MM.1S (cell line): ENCODE data around the gene PLA2G12B.

ENCODE experiments used
- DNase-seq: peaks from one replicate; pipeline ENCODE4 v3.0.0-alpha.2; 2015
- H2AFZ ChIP-seq: fragments of 300-600 bp; sonication (generic); 2 replicates; pipeline ENCODE4 v1.6.0; 2016; ENCODE audit warnings: antibody characterized with exemption, low read length
- H3F3A ChIP-seq: fragments of 300-600 bp; sonication (generic); 2 replicates; pipeline ENCODE4 v1.6.1; 2016; ENCODE audit warnings: mild to moderate bottlenecking, antibody characterized with exemption, low read length, moderate library complexity, mixed read lengths; ENCODE audit not compliant: insufficient read depth
- H3K27ac ChIP-seq: fragments of 300-600 bp; sonication (generic); 2 replicates; pipeline ENCODE4 v1.5.1; 2016; ENCODE audit warnings: mild to moderate bottlenecking, low read length
- H3K27me3 ChIP-seq: fragments of 300-600 bp; sonication (generic); replicated peaks from 2 replicates; pipeline ENCODE4 v1.6.0; 2016; ENCODE audit warnings: low read length; ENCODE audit not compliant: insufficient read depth
- H3K36me3 ChIP-seq: fragments of 300-600 bp; sonication (generic); replicated peaks from 2 replicates; pipeline ENCODE4 v1.6.1; 2016; ENCODE audit warnings: mild to moderate bottlenecking, low read length, mixed read lengths; ENCODE audit not compliant: insufficient read depth
- H3K4me1 ChIP-seq: fragments of 300-600 bp; sonication (generic); 2 replicates; pipeline ENCODE4 v1.6.1; 2016; ENCODE audit warnings: low read length, mixed read lengths
- H3K4me2 ChIP-seq: fragments of 300-600 bp; sonication (generic); 2 replicates; pipeline ENCODE4 v1.6.0; 2016; ENCODE audit warnings: low read depth, low read length
- H3K4me3 ChIP-seq: fragments of 300-600 bp; sonication (generic); 2 replicates; pipeline ENCODE4 v1.5.1; 2016; ENCODE audit warnings: low read length, mixed read lengths
- H3K79me2 ChIP-seq: fragments of 300-600 bp; sonication (generic); 2 replicates; pipeline ENCODE4 v1.6.1; 2016; ENCODE audit warnings: mixed run types, low read length, mixed read lengths
- H3K9ac ChIP-seq: fragments of 300-600 bp; sonication (generic); 2 replicates; pipeline ENCODE4 v1.6.1; 2016; ENCODE audit warnings: low read length, mixed read lengths
- H3K9me2 ChIP-seq: fragments of 300-600 bp; sonication (generic); replicated peaks from 2 replicates; pipeline ENCODE4 v1.6.1; 2016; ENCODE audit warnings: mild to moderate bottlenecking, low read length, mixed read lengths; ENCODE audit not compliant: insufficient read depth
- H3K9me3 ChIP-seq: fragments of 300-600 bp; sonication (generic); replicated peaks from 2 replicates; pipeline ENCODE4 v1.6.1; 2016; ENCODE audit warnings: mild to moderate bottlenecking, low read length, mixed read lengths; ENCODE audit not compliant: insufficient read depth
- H4K20me1 ChIP-seq: fragments of 300-600 bp; sonication (generic); 2 replicates; pipeline ENCODE4 v1.6.1; 2016; ENCODE audit warnings: mild to moderate bottlenecking, low read length, moderate library complexity, mixed read lengths; ENCODE audit not compliant: insufficient read depth
- CTCF ChIP-seq: fragments of 300-600 bp; sonication (generic); IDR thresholded peaks from 2 replicates; pipeline ENCODE4 v1.5.1; 2016; ENCODE audit warnings: antibody characterized with exemption, low read length, mixed read lengths
- EZH2 ChIP-seq: fragments of 300-600 bp; sonication (generic); optimal IDR thresholded peaks from 2 replicates; pipeline ENCODE3; 2017; ENCODE audit warnings: low read depth, mild to moderate bottlenecking, antibody characterized with exemption, low read length, mixed read lengths
- EZH2phosphoT487 ChIP-seq: fragments of 300-600 bp; sonication (generic); IDR thresholded peaks from 2 replicates; pipeline ENCODE4 v1.6.1; 2018; ENCODE audit warnings: antibody characterized with exemption, low read length

Gene PLA2G12B

DNA sequence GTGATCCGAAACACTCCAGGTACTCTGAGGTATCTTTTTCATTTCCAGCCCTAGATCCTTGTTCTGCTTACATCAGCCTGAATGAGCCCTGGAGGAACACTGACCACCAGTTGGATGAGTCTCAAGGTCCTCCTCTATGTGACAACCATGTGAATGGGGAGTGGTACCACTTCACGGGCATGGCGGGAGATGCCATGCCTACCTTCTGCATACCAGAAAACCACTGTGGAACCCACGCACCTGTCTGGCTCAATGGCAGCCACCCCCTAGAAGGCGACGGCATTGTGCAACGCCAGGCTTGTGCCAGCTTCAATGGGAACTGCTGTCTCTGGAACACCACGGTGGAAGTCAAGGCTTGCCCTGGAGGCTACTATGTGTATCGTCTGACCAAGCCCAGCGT, 56.0 kb downstream of the PLA2G12B start:
- Histone ChIP-seq H3K79me2 (no peaks in the 10 kb centered on the region), H3K4me3 (no peak overlapping the region), H3K9me2 (no peaks in the 10 kb centered on the region), H3F3A (no peaks in the 10 kb centered on the region), H3K4me2 (no peak overlapping the region), H3K36me3 (no peaks in the 10 kb centered on the region), H3K9me3 (no peaks in the 10 kb centered on the region), H3K27ac (no peak overlapping the region), H3K9ac (no peak overlapping the region), H4K20me1 (no peaks in the 10 kb centered on the region), H3K27me3 (no peaks in the 10 kb centered on the region), H3K4me1 (no peaks in the 10 kb centered on the region), H2AFZ (no peak overlapping the region)
- TF ChIP-seq EZH2phosphoT487 (no peak), CTCF (no peak), EZH2 (no peak)
- no peak for DNase-seq

GRCh38 chr10:72895236-72895850, 59.3 kb downstream of the PLA2G12B start:
- no peak overlapping the region for H3K27ac ChIP-seq
- no peak overlapping the region for H3K9ac ChIP-seq
- H3K4me3 ChIP-seq: no peak overlapping the region
- no peak for TF ChIP-seq EZH2
- TF ChIP-seq EZH2phosphoT487: no peak
- TF ChIP-seq CTCF: no peak
- no peaks in the 10 kb centered on the region for H3K79me2 ChIP-seq
- no peaks in the 10 kb centered on the region for H4K20me1 ChIP-seq
- no peak overlapping the region for H3K4me2 ChIP-seq
- no peaks in the 10 kb centered on the region for H3K36me3 ChIP-seq
- no peaks in the 10 kb centered on the region for H3K9me3 ChIP-seq
- no peaks in the 10 kb centered on the region for H3K4me1 ChIP-seq
- H3K9me2 ChIP-seq: no peaks in the 10 kb centered on the region
- H3F3A ChIP-seq: no peaks in the 10 kb centered on the region
- no peak overlapping the region for H2AFZ ChIP-seq
- H3K27me3 ChIP-seq: no peaks in the 10 kb centered on the region
- DNase-seq: no peak

DNA sequence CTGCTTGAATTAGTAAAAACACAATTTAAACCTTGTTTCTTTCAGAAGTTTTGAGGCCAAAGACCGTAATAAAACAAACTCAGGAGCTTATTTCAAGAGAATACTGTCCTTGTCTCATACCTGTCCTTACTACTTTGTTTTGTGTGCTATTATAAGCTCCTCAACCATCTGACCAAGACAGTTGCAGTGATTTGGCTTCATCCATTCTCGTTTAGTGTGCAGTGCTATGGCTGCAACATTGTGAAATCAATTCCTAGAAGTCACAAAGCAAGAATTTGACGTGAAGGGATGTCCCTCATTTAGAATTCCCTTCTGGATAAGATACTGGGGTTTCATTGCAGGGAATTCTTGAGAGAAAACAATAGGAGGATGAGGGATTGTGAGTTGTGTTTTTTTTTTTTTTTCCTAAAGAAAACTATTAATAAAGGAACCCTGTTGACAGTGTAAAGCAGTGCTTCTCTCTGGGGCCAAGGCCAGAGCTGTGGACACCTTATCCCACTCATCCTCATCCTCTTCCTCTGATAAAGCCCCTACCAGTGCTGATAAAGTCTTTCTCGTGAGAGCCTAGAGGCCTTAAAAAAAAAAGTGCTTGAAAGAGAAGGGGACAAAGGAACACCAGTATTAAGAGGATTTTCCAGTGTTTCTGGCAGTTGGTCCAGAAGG, 61.3 kb downstream of the PLA2G12B start, which contains the start of gene OIT3:
Gene OIT3, plus strand, starts transcription at position 604 of the 663 bp plus-strand sequence. CDS start 60 bp downstream, outside the sequence.
- Histone ChIP-seq H3K79me2 (no peaks in the 10 kb centered on the region), H3K36me3 (no peaks in the 10 kb centered on the region), H3F3A (no peaks in the 10 kb centered on the region), H3K4me1 (no peaks in the 10 kb centered on the region), H3K4me2 (no peak within 1 kb of the TSS), H4K20me1 (no peaks in the 10 kb centered on the region), H3K27ac (no peak within 1 kb of the TSS), H3K9me2 (no peaks in the 10 kb centered on the region), H3K9ac (no peak within 1 kb of the TSS), H2AFZ (no peak within 1 kb of the TSS), H3K9me3 (no peaks in the 10 kb centered on the region), H3K27me3 (no peaks in the 10 kb centered on the region), H3K4me3 (no peak within 1 kb of the TSS)
- no peak for DNase-seq
- TF ChIP-seq CTCF (no peak), EZH2 (no peak), EZH2phosphoT487 (no peak)
